Inferior parietal cortex (tissue), 1 donor: ENCODE results near the gene GALNT14.

ENCODE experiments used
- DNase-seq: peaks from one replicate; pipeline ENCODE4 v3.0.0-alpha.2; 2016; ENCODE audit errors: extremely low spot score

GALNT14 gene

DNA sequence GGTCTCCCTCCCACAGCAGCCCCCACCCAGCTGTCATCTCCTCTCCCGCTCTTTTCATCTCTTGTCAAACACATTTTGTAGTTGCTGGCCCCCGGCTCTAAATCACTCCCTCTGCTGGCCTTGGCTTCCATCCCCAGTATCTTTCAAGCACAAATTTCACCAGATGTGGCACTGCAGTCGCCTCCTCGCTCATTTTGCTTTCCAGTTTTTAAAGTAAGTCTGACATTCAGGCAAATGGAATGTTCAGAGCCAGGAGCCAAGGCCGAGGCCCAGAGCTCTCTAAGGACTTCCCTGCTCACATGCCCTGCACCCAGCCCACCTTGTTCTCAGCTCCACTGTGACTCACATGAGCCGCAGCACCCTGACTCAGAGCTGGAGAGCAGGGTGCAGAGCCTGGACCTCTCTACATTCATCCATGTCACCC lies 158.4 kb downstream of the GALNT14 start:
- DNase-seq: no peak

DNA sequence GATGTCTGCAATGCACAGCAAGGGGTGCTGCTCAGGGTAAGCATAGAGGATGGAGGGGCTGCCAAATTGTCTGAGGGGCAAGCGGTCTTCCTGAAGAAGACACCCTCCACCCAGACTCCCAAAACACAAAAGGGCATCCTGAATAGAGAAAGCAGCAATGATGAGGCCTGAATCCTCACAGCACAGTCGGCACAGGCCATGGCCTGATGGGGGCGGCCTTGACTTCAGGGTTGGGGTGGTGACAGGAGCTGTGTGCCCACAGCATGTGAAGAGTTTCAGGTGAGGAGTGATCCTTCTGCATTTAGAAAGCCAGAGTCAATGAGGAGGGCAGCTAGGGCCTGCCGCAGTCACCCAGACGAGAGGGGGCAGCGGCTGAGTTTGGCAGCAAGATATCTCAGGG lies 159.4 kb downstream of the GALNT14 start:
- DNase-seq: no peak

DNA sequence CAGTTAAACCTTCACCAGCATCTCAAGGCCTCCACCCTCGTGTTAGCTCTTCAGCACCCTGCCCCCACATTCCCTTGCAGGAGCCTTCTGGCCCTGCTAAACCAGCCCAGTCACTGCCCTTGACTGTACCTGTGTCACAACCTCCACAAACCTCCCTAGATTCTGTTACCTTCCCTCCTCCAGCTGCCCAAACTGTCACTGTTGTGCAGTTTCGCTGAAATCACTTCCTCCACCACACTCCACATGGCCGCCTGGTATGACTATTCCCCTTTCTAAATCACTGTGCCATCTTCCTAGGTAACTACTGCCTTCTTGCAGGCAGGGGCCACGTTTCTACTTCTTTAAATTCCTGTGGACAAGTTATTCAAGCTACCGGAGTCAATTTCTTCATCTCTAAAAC lies 160.2 kb downstream of the GALNT14 start:
- no peak for DNase-seq

DNA sequence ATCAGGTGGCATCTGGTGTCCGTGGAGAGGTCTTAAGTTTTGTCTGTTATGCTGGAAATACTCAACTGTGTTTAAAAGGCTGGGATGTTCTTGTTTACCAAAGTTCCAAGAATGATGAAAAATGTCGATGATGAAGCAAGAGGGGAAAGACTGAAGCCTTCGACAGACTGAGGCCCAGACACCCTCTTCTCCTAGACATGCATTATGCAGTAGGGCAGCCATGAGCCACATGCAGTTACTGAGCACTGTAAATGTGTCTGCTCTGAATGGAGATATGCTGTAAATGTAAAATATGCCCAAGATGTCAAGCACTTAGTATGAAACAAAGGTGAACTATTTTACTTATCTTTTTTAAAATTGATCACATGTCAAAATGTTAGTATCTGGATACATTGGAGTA lies 163.1 kb downstream of the GALNT14 start:
- no peak for DNase-seq

GRCh38 chr2:30974554-30974953 lies 163.7 kb downstream of the GALNT14 start:
- DNase-seq: no peak

DNA sequence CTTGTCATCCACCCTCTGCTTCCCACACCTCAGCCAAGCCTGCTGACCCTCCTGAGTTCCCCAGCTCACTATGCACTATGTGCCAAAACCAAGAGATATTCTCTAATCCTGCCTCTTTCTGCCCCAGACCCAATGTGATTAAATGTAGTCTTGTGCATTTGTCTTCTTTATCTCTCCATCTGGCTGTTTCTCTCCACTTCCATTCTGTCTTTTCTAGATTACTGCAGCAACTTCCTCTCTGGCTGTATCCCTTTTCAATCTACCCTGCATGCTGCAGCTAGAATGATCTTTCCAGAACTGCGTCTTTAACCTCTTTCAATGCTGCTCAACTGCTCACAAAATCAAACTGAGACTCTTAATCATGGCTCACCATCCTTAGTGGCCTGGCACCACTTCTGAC lies 164.1 kb downstream of the GALNT14 start:
- DNase-seq: no peak

- DNase-seq: no peak
These were observed 166.8 kb downstream of the GALNT14 start for GRCh38 chr2:30971231-30972025.

DNA sequence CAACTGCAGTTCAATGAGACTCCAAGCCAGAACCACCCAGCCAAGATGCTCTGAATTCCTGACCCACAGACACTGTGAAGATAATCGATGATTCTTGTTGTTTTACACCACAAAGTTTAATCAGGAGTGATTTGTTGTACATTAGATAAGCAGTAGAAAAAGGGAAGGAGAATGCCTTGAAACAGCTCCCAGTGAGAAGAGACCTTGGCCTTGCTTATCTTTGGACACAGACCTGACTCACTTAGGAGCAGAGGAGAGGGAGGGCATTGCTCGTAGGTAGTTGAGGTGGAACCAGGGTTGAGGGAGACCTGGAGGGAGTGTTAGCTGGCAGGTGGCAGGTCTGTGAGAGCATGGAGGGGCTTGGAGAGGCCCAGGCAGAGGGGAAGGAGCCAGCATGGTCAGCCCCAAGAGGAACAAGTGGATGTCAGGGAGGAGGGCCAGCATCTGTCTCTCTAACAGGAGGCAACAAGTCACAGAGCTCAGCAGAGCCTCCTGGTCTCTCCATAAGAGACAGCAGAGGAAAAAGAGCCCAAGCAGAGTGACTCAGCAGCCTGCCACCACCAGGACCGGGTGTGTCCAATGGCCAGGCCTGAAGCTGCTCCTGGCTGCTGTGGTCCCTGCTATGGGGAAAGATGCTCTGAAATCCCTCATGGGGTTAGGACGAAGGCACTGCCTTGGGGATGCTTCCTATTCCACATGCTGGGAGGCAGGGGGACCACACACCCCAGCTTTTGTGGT lies 169.4 kb downstream of the GALNT14 start:
- no peak for DNase-seq

- DNase-seq: no peak
These were observed 171.5 kb downstream of the GALNT14 start for GRCh38 chr2:30966786-30967185.

- DNase-seq: no peak
These were observed 173.2 kb downstream of the GALNT14 start for GRCh38 chr2:30965022-30965531.

DNA sequence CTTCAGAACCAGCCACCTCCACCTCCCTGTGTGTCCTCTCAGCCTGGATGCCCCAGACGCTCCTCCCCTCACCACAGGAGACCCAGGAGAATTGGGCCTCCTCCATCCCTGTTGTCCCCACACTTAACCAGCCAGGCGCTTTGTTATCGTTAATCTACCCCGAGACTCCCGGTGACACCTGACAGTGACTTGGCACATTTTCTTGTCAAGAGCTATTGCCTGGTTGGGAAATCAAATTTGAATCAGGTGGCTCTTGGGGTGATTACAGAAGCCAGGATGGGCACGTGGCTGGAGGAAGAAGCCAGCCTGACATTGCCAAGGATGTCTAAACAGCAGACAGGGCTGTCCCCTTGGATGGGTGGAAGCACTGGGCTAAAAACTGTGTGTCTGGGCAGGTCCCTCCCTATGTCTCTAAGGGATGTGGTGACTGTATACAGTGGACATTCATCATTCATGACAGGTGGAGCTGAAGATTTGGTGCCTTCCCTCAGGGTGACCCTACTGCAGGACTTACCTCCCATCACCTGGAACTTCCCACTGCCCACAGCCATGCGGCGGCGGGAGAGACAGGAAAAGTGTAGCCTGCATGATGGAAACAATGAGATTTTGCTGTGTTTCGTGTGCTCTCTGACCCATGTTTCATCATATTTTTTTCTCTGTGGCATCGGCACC lies 173.8 kb downstream of the GALNT14 start:
- no peak for DNase-seq

GRCh38 chr2:30963184-30963583 lies 175.1 kb downstream of the GALNT14 start:
- DNase-seq: no peak

GRCh38 chr2:30960213-30960612 lies 178.0 kb downstream of the GALNT14 start:
- DNase-seq: no peak

DNA sequence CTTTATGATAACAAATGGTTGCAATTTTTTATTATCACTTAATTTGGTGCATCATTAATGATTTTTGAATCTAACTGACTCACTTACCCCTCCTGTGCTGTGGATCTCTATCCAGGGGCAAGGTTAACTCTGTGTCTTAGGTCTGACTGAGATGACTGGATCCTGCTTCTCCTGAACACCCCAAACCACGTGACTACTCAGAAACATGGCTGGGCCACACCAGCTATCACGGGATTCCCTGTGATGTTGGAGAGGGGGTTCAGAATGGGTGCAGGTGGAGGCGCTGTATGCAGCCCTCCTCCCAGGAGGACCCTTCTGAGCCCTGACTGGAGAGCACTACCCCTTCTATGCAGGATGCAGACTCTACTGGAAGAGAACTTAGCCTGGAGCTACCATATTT lies 178.6 kb downstream of the GALNT14 start:
- no peak for DNase-seq

DNA sequence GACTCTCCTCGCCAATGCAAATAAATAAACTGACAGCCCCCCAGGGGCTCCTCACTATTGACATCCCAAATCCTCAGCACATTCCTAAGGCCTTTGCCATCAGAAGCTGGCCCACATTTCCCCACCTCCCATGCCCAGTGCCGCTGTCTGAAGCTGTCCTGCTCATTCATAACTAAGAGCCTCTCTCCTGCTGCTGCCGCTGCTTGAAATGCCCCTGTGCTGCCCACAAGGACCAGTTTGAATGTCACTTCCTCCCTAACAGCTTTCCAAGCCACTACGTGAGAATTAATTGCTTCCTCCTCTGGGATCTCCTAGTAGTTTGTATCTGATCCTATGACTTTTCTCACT lies 179.3 kb downstream of the GALNT14 start:
- no peak for DNase-seq

DNA sequence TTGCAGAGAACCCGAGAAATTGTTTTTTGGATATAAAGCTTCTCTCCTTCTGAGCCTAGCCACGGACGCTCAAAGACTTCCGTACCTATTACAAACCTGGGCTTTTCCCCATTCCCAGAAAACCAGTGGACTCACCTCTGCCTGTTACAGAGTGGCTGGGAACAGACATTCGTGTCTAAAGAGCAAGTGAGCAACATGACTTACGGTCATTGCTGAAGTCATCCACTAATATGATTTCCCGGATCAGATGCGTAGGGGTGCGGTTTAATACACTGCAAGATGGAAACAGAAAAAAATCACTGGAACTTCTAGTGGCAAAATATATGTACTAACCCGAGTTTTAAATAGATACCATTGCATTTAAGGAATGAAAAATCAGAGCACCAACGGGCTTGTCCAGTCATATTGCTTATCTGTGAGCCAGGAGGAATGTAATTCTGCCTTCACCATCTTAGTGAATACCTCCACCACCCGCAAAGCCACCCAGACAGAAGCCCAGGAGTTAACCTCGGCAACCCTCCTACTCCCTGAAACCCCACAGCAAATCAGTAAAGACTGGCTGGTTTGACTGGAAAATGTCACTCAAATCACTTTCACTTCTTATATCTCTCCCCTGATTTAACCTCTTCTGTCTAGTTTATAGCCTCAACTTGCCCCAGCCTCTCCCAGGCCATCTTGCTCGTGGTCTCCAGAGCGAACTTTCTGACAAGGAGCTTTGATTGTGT lies 179.9 kb downstream of the GALNT14 start:
- DNase-seq: no peak

- no peak for DNase-seq
These were observed 180.6 kb downstream of the GALNT14 start for GRCh38 chr2:30957591-30957990.

DNA sequence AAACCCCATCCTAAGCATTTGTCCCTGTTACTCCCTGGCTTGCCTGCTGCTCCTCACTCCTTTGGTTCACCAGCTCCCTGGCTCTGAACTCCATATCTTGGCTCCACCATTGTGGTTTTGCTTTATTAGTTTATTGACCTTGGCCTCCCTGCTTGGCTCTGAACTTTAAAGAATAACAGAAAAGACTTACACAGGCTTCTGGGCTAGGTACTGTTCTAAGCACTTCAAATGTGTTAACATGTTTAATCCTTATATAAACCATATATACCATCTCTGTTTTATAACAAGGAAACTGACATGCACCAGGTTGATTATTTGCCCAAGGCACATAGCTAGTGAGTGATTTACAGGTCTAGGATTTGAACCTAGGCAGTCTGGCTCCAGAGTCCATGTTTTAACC lies 181.2 kb downstream of the GALNT14 start:
- no peak for DNase-seq

- DNase-seq: no peak
These were observed 182.6 kb downstream of the GALNT14 start for GRCh38 chr2:30955516-30956132.

DNA sequence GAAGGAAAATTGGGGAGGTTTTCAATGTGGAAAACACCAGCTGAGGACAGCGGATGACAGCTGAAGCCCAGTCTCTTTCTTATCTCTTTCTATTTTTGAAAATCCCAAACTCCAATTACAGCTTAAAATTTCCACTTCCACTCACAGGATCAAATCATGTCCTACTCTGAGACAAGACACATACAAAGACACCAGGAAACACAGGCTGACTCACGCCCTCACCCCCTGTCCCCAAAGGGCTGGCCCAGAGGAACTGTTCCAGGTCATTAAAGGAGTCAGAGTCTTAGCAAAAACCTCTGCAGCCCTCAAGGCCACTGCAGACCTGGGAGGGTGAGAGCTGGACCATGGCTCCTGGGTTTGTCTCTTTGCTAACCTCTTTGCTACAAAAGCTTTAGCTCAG lies 187.9 kb downstream of the GALNT14 start:
- no peak for DNase-seq

DNA sequence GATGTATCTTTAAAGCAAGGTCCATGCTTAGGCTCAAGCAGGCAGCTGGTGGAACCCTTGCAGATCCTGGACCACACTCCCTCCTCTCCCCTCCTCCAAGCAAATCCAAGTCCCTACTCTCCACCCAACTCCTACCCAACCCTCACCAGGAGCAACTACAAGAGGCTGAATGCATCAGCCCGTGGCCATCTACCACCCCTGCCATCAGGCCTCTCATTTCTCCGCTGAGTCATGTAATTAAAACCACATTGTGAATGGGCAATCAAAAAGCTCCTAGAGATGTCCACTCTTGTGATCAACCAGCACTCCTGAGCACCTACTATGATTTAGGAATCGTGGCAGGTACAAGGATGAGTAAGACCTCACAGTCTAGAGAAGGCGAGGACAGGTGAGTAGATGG lies 188.8 kb downstream of the GALNT14 start:
- DNase-seq: no peak

GRCh38 chr2:30948857-30949256 lies 189.4 kb downstream of the GALNT14 start:
- no peak for DNase-seq
